H1 (cell line): Measurements from ENCODE around the gene RHOH. TPM values are rescaled to one million over a fixed set of nuclear protein-coding genes. Genes with fewer than 3 reads are reported as not detected.

Experiments used
- CTCF ChIA-PET: fragments of 300-600 bp; sonication (Branson Sonifier 250); formaldehyde crosslinking; loops from one replicate; lab custom pipeline; 2021; ENCODE audit not compliant: partially characterized antibody; lab: Charles Lee
- POLR2A ChIA-PET: fragments of 300-600 bp; sonication (Branson Sonifier 250); formaldehyde crosslinking; loops from one replicate; lab custom pipeline; 2021; ENCODE audit warnings: inconsistent platforms; ENCODE audit not compliant: partially characterized antibody; lab: Charles Lee
- DNase-seq, 2 experiments: peaks; one replicate each; pipeline versions ENCODE4 v3.0.0 to v3.0.0-alpha.2; 2010 to 2022; ENCODE audit warnings: low spot score in 2 of 2, low read depth in 1 of 2, mixed read lengths in 1 of 2
- FAIRE-seq: peaks from 2 replicates; lab custom pipeline; 2011; peaks lifted over from hg19 to GRCh38; lab: Jason Lieb, UNC
- H2AFZ ChIP-seq: 2 replicates; pipeline ENCODE4 v1.8.1; 2012; ENCODE audit warnings: low read length, inconsistent platforms
- H2AK5ac ChIP-seq: 2 replicates; pipeline ENCODE4 v1.6.1; 2013; ENCODE audit warnings: low read depth, low read length
- H2BK120ac ChIP-seq: replicated peaks from 2 replicates; pipeline ENCODE3; 2013; ENCODE audit warnings: low read depth, low read length, inconsistent platforms
- H2BK12ac ChIP-seq: 2 replicates; pipeline ENCODE4 v1.6.1; 2013; ENCODE audit warnings: low read depth, low read length
- H2BK15ac ChIP-seq: 2 replicates; pipeline ENCODE4 v1.6.1; 2013; ENCODE audit warnings: low read length
- H2BK20ac ChIP-seq: 2 replicates; pipeline ENCODE4 v1.6.1; 2013; ENCODE audit warnings: low read length
- H2BK5ac ChIP-seq: 2 replicates; pipeline ENCODE4 v1.6.1; 2013; ENCODE audit warnings: low read depth, low read length
- H3K14ac ChIP-seq: 2 replicates; pipeline ENCODE4 v1.6.1; 2013; ENCODE audit warnings: inconsistent platforms; ENCODE audit not compliant: insufficient read length
- H3K18ac ChIP-seq: 2 replicates; pipeline ENCODE4 v1.6.1; 2013; ENCODE audit warnings: low read length; ENCODE audit errors: extremely low read depth
- H3K23ac ChIP-seq: 2 replicates; pipeline ENCODE4 v1.6.1; 2013; ENCODE audit warnings: inconsistent platforms; ENCODE audit not compliant: insufficient read length
- H3K23me2 ChIP-seq: 2 replicates; pipeline ENCODE4 v1.6.1; 2013; ENCODE audit warnings: low read depth, low read length
- H3K27ac ChIP-seq: 2 replicates; pipeline ENCODE4 v1.6.1; 2011; ENCODE audit warnings: low read depth, low read length, inconsistent platforms
- H3K27me3 ChIP-seq, 4 experiments: replicated peaks in 1 of 4; 1 replicate in 1 of 4; 2 replicates in 3 of 4; pipeline versions ENCODE4 v1.6.1 to v1.8.1; 2011 to 2013; ENCODE audit warnings: low read length in 3 of 4, mild to moderate bottlenecking in 3 of 4, inconsistent platforms in 2 of 4, mixed read lengths in 2 of 4, moderate library complexity in 1 of 4; ENCODE audit not compliant: control insufficient read depth in 3 of 4, insufficient read depth in 3 of 4; ENCODE audit errors: extremely low read depth in 1 of 4
- H3K36me3 ChIP-seq, 4 experiments: 2 replicates each; pipeline versions ENCODE4 v1.6.1 to v1.8.1; 2011 to 2013; ENCODE audit warnings: mild to moderate bottlenecking in 4 of 4, low read length in 3 of 4, moderate library complexity in 2 of 4, control low read depth in 1 of 4, inconsistent platforms in 1 of 4; ENCODE audit not compliant: insufficient read depth in 4 of 4, control insufficient read depth in 2 of 4
- H3K4ac ChIP-seq: replicated peaks from 2 replicates; pipeline ENCODE3; 2013; ENCODE audit warnings: low read length, low read depth, mixed read lengths, inconsistent platforms; ENCODE audit not compliant: insufficient read length
- H3K4me1 ChIP-seq, 4 experiments: replicated peaks in 1 of 4; 1 replicate in 1 of 4; 2 replicates in 3 of 4; pipeline versions ENCODE4 v1.6.1 to v1.8.1; 2011 to 2013; ENCODE audit warnings: low read length in 3 of 4, inconsistent platforms in 2 of 4, mixed read lengths in 1 of 4; ENCODE audit not compliant: insufficient read depth in 4 of 4, control insufficient read depth in 3 of 4
- H3K4me2 ChIP-seq, 2 experiments: 2 replicates each; pipeline versions ENCODE4 v1.6.1 to v1.8.1; 2011 to 2013; ENCODE audit warnings: low read depth in 2 of 2, low read length in 2 of 2, control low read depth in 1 of 2, inconsistent platforms in 1 of 2, mild to moderate bottlenecking in 1 of 2; ENCODE audit not compliant: insufficient read depth in 1 of 2
- H3K4me3 ChIP-seq, 4 experiments: fragments of 200-600, 300-600 bp in 1 of 4; sonication (generic), shearing (Covaris generic), sonication (Bioruptor Twin) in 1 of 4; 2 replicates each; pipeline versions ENCODE4 v1.5.1 to v1.8.1; 2011 to 2016; ENCODE audit warnings: low read length in 4 of 4, low read depth in 3 of 4, control low read depth in 2 of 4, inconsistent platforms in 2 of 4, mild to moderate bottlenecking in 2 of 4, mixed read lengths in 1 of 4, moderate library complexity in 1 of 4; ENCODE audit not compliant: insufficient read depth in 2 of 4; ENCODE audit errors: extremely low read depth in 1 of 4
- H3K56ac ChIP-seq: replicated peaks from 2 replicates; pipeline ENCODE3; 2013; ENCODE audit warnings: low read depth, mild to moderate bottlenecking, mixed read lengths, low read length, inconsistent platforms; ENCODE audit not compliant: insufficient read length
- H3K79me1 ChIP-seq: 2 replicates; pipeline ENCODE4 v1.6.1; 2013; ENCODE audit warnings: low read depth, low read length, control low read depth
- H3K79me2 ChIP-seq, 2 experiments: 2 replicates each; pipeline versions ENCODE4 v1.6.1 to v1.8.1; 2012 to 2013; ENCODE audit warnings: low read length in 2 of 2, mild to moderate bottlenecking in 2 of 2, inconsistent platforms in 1 of 2; ENCODE audit not compliant: insufficient read depth in 2 of 2, control insufficient read depth in 1 of 2
- H3K9ac ChIP-seq, 4 experiments: replicated peaks in 1 of 4; 1 replicate in 1 of 4; 2 replicates in 3 of 4; pipeline versions ENCODE4 v1.6.1 to v1.8.1; 2011 to 2013; ENCODE audit warnings: low read depth in 3 of 4, low read length in 3 of 4, control low read depth in 2 of 4, mild to moderate bottlenecking in 2 of 4, moderate library complexity in 2 of 4, inconsistent platforms in 1 of 4; ENCODE audit errors: extremely low read depth in 1 of 4
- H3K9me3 ChIP-seq, 2 experiments: 2 replicates each; pipeline versions ENCODE4 v1.6.1 to v1.8.1; 2012 to 2013; ENCODE audit warnings: mild to moderate bottlenecking in 2 of 2, moderate library complexity in 2 of 2, control low read depth in 1 of 2, inconsistent platforms in 1 of 2, low read depth in 1 of 2, low read length in 1 of 2, mixed read lengths in 1 of 2; ENCODE audit not compliant: insufficient read depth in 2 of 2
- H4K20me1 ChIP-seq, 2 experiments: replicated peaks in 1 of 2; 2 replicates each; pipeline versions ENCODE3 to v1.8.1; 2011 to 2013; ENCODE audit warnings: inconsistent platforms in 2 of 2, low read length in 2 of 2, mild to moderate bottlenecking in 1 of 2; ENCODE audit not compliant: insufficient read depth in 2 of 2, control insufficient read depth in 1 of 2
- H4K5ac ChIP-seq: 2 replicates; pipeline ENCODE4 v1.6.1; 2013; ENCODE audit warnings: low read length, low read depth, mixed read lengths, inconsistent platforms; ENCODE audit not compliant: insufficient read length
- H4K8ac ChIP-seq: 2 replicates; pipeline ENCODE4 v1.8.0; 2013; ENCODE audit warnings: mild to moderate bottlenecking, moderate library complexity, low read length, inconsistent platforms; ENCODE audit not compliant: insufficient read depth; ENCODE audit errors: extremely low read depth
- H4K91ac ChIP-seq: replicated peaks from 2 replicates; pipeline ENCODE3; 2013; ENCODE audit warnings: low read length, mixed read lengths, inconsistent platforms; ENCODE audit not compliant: insufficient read length
- CREB1 ChIP-seq: IDR thresholded peaks from 2 replicates; pipeline ENCODE4 v1.6.1; 2012; ENCODE audit warnings: inconsistent platforms
- CTBP2 ChIP-seq: IDR thresholded peaks from 2 replicates; pipeline ENCODE4 v1.7.0; 2011; ENCODE audit warnings: borderline replicate concordance, mild to moderate bottlenecking, moderate library complexity, mixed read lengths, low read length; ENCODE audit not compliant: insufficient read depth, insufficient read length
- EZH2 ChIP-seq: fragments of 200-600 bp; sonication (generic); IDR thresholded peaks from 2 replicates; pipeline ENCODE4 v1.7.1; 2012; ENCODE audit warnings: low read depth, mild to moderate bottlenecking, moderate library complexity, low read length, inconsistent platforms; ENCODE audit not compliant: severe bottlenecking
- FOSL1 ChIP-seq: IDR thresholded peaks from 2 replicates; pipeline ENCODE4 v1.6.1; 2011; ENCODE audit warnings: mild to moderate bottlenecking, low read depth, low read length, moderate library complexity; ENCODE audit not compliant: insufficient read depth
- HDAC2 ChIP-seq, 2 experiments: fragments of 300-600 bp in 1 of 2; sonication (generic) in 1 of 2; IDR thresholded peaks; 2 replicates each; pipeline ENCODE4 v1.6.1; 2011 to 2012; ENCODE audit warnings: low read depth in 2 of 2, low read length in 2 of 2, mild to moderate bottlenecking in 2 of 2, moderate library complexity in 2 of 2, borderline replicate concordance in 1 of 2, inconsistent platforms in 1 of 2
- KDM5A ChIP-seq: fragments of 200-600 bp; IDR thresholded peaks from 2 replicates; pipeline ENCODE4 v1.7.1; 2012; ENCODE audit warnings: mild to moderate bottlenecking, low read length, inconsistent platforms, mixed read lengths
- NANOG ChIP-seq: IDR thresholded peaks from 2 replicates; pipeline ENCODE4 v1.6.1; 2011; ENCODE audit warnings: low read length, low read depth, mild to moderate bottlenecking, inconsistent platforms; ENCODE audit not compliant: insufficient read depth, poor library complexity, severe bottlenecking
- POLR2A ChIP-seq, 2 experiments: IDR thresholded peaks; 1 replicate in 1 of 2; 2 replicates in 1 of 2; pipeline ENCODE4 v1.6.1; 2011; ENCODE audit warnings: low read depth in 2 of 2, low read length in 2 of 2, mild to moderate bottlenecking in 2 of 2; ENCODE audit errors: control extremely low read depth in 1 of 2
- RFX5 ChIP-seq: IDR thresholded peaks from 2 replicates; pipeline ENCODE4 v1.6.1; 2011; ENCODE audit warnings: low read depth, low read length, improper control_type of control experiment, borderline replicate concordance
- RXRA ChIP-seq: IDR thresholded peaks from 2 replicates; pipeline ENCODE4 v1.6.1; 2011; ENCODE audit warnings: low read depth, mild to moderate bottlenecking, low read length, moderate library complexity; ENCODE audit not compliant: insufficient read depth
- SP2 ChIP-seq: IDR thresholded peaks from 2 replicates; pipeline ENCODE4 v1.6.1; 2012; ENCODE audit warnings: mild to moderate bottlenecking, low read length, inconsistent platforms
- SUZ12 ChIP-seq: fragments of 200-600 bp; sonication (generic); IDR thresholded peaks from 2 replicates; pipeline ENCODE4 v1.6.1; 2012; ENCODE audit warnings: mild to moderate bottlenecking, inconsistent platforms, low read length, moderate library complexity, mixed read lengths
- TCF12 ChIP-seq: IDR thresholded peaks from 2 replicates; pipeline ENCODE4 v1.6.1; 2011; ENCODE audit warnings: low read depth, mild to moderate bottlenecking, low read length
- YY1 ChIP-seq: IDR thresholded peaks from 2 replicates; pipeline ENCODE4 v1.6.1; 2011; ENCODE audit warnings: low read depth, mild to moderate bottlenecking, low read length
- polyA plus RNA-seq, 7 experiments: library from polyadenylated mRNA; depleted of rRNA in 3 of 7; stranded (reverse) in 5 of 7; unstranded in 2 of 7; fragments of >200 nt in 5 of 7; fragments of 200-250 nt in 2 of 7; gene quantifications; 1 replicate in 5 of 7; 2 replicates in 1 of 7; 4 replicates in 1 of 7; pipeline versions ENCODE4 v1.2.1 to v1.2.3, GENCODE V29; 2011 to 2013; ENCODE audit warnings: missing spikeins in 2 of 7, mixed read lengths in 2 of 7
- total RNA-seq: library from RNA; stranded (reverse); fragmentation: NEBNext Ultra II Directional; extraction: Animal tissue kit (Norgen Biotek cat#: 25700); gene quantifications from 2 replicates; pipeline ENCODE4 v1.2.1, GENCODE V29; 2021
- TF ChIP-seq, protein P1 (sequence below): IDR thresholded peaks from 2 replicates; pipeline ENCODE4 v1.6.1; 2012; ENCODE audit warnings: inconsistent platforms

The RHOH gene
- total and polyA plus RNA-seq, 2 of the 8 experiments (the other 6 are each of a cell fraction or from before 2014, with no cell fraction given): 5.9 to 6.9 TPM

DNA sequence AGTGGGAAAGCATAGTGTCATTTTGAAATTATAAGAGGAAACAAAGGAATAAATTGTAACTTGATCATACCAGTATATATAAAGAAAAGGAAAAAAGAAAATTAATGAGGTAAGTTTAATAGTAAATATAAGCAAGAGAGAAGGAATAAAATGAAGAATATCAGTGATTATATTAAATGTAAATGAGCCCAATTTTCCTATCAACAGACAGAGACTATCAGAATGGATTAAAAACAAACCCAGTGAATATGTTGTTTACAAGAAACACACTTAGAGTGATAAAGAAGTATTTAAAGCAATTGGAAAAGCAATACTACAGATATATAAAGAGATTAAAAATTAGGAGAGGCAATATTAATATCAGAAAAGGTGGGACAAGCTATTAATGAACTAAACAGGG, 28.8 kb upstream of the RHOH start:
- H3K4me2 ChIP-seq: no peak overlapping the region
- no peak overlapping the region for H3K9ac ChIP-seq
- no peaks in the 10 kb centered on the region for H3K79me1 ChIP-seq
- H2BK5ac ChIP-seq: no peak overlapping the region
- ChIA-PET POLR2A (no interaction called here), CTCF (interaction anchor here (0.6 kb wide), 1 partner anchor 384 kb away, joined by 3 read pairs; no protein-coding TSS in a partner anchor)
- no peak overlapping the region for H2AFZ ChIP-seq
- no peaks in the 10 kb centered on the region for H4K20me1 ChIP-seq
- H3K23ac ChIP-seq: no peak overlapping the region
- no peak overlapping the region for H4K91ac ChIP-seq
- FAIRE-seq: no peak
- no peak overlapping the region for H3K4ac ChIP-seq
- no peak overlapping the region for H2BK12ac ChIP-seq
- peaks cover 0 to 4% (median 0%) of the 10 kb centered on the region in 4 experiments; a peak in 1 of 7 replicates for H3K4me1 ChIP-seq
- H2AK5ac ChIP-seq: no peak overlapping the region
- H3K27ac ChIP-seq: no peak overlapping the region
- H3K36me3 ChIP-seq: no peaks in the 10 kb centered on the region
- no peaks in the 10 kb centered on the region for H3K9me3 ChIP-seq
- H4K5ac ChIP-seq: no peak overlapping the region
- no peaks in the 10 kb centered on the region; the same call in 1 of the 2 replicates for H3K23me2 ChIP-seq
- no peaks in the 10 kb centered on the region for H3K27me3 ChIP-seq
- no peaks in the 10 kb centered on the region for H3K79me2 ChIP-seq
- no peak overlapping the region for H3K4me3 ChIP-seq
- H2BK120ac ChIP-seq: no peak overlapping the region
- DNase-seq: no peak
- no peak overlapping the region for H2BK15ac ChIP-seq
- no peak overlapping the region for H3K56ac ChIP-seq
- no peak overlapping the region for H2BK20ac ChIP-seq
- H3K14ac ChIP-seq: no peak overlapping the region
- no peak overlapping the region for H4K8ac ChIP-seq
- no peak overlapping the region for H3K18ac ChIP-seq
- TF ChIP-seq SUZ12 (no peak), TCF12 (no peak), FOSL1 (no peak), CTBP2 (no peak), KDM5A (no peak), RFX5 (no peak), YY1 (no peak), EZH2 (no peak), NANOG (no peak), RXRA (no peak), POLR2A (IDR thresholded peaks at IDR 0.05; ENCODE audit: control extremely low read depth in 1 of 2, low read depth in 2 of 2, low read length in 2 of 2) (no peak), CREB1 (no peak), SP2 (no peak), HDAC2 (IDR thresholded peaks at IDR 0.05; ENCODE audit: borderline replicate concordance in 1 of 2, low read depth in 2 of 2, low read length in 2 of 2) (no peak)
- TF ChIP-seq, protein P1, sequence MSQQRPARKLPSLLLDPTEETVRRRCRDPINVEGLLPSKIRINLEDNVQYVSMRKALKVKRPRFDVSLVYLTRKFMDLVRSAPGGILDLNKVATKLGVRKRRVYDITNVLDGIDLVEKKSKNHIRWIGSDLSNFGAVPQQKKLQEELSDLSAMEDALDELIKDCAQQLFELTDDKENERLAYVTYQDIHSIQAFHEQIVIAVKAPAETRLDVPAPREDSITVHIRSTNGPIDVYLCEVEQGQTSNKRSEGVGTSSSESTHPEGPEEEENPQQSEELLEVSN: no peak
